Measurements from ENCODE around the gene WDFY1. TPM values are rescaled to one million over a fixed set of nuclear protein-coding genes. Genes with fewer than 3 reads are reported as not detected.

Gene WDFY1
- total and polyA plus RNA-seq, 9 of the 15 experiments (the other 6 are each of a cell fraction or from before 2014, with no cell fraction given): 5.4 to 27.6 (median 17.5) TPM

DNA sequence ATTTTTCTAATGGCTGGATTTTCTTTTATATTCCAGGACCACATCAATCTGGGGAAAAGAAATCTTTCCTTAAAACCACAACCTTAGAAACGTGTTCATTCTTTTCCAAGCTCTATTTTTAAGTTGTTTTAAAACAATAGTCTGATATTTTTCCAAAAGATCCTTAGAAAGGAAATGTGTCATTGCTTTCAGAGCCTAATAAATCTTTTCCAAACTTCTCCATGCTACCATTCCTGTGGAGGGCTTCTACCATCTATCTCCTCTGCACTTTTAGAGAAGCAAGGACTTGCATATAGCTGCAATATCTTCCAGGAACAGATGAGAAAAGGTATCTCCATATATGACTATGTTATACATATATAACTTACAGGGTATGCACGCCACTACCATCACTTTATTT is 21.2 kb downstream of the WDFY1 start (continued):
- TF ChIP-seq, protein P1, sequence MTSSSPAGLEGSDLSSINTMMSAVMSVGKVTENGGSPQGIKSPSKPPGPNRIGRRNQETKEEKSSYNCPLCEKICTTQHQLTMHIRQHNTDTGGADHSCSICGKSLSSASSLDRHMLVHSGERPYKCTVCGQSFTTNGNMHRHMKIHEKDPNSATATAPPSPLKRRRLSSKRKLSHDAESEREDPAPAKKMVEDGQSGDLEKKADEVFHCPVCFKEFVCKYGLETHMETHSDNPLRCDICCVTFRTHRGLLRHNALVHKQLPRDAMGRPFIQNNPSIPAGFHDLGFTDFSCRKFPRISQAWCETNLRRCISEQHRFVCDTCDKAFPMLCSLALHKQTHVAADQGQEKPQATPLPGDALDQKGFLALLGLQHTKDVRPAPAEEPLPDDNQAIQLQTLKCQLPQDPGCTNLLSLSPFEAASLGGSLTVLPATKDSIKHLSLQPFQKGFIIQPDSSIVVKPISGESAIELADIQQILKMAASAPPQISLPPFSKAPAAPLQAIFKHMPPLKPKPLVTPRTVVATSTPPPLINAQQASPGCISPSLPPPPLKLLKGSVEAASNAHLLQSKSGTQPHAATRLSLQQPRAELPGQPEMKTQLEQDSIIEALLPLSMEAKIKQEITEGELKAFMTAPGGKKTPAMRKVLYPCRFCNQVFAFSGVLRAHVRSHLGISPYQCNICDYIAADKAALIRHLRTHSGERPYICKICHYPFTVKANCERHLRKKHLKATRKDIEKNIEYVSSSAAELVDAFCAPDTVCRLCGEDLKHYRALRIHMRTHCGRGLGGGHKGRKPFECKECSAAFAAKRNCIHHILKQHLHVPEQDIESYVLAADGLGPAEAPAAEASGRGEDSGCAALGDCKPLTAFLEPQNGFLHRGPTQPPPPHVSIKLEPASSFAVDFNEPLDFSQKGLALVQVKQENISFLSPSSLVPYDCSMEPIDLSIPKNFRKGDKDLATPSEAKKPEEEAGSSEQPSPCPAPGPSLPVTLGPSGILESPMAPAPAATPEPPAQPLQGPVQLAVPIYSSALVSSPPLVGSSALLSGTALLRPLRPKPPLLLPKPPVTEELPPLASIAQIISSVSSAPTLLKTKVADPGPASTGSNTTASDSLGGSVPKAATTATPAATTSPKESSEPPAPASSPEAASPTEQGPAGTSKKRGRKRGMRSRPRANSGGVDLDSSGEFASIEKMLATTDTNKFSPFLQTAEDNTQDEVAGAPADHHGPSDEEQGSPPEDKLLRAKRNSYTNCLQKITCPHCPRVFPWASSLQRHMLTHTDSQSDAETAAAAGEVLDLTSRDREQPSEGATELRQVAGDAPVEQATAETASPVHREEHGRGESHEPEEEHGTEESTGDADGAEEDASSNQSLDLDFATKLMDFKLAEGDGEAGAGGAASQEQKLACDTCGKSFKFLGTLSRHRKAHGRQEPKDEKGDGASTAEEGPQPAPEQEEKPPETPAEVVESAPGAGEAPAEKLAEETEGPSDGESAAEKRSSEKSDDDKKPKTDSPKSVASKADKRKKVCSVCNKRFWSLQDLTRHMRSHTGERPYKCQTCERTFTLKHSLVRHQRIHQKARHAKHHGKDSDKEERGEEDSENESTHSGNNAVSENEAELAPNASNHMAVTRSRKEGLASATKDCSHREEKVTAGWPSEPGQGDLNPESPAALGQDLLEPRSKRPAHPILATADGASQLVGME (CRISPR knock-in tag; IDR thresholded peaks at IDR 0.05): no peak
- TF ChIP-seq KHSRP (IDR thresholded peaks at IDR 0.05): no peak

GRCh38 chr2:223922308-223922707 is 22.8 kb downstream of the WDFY1 start:
- Histone ChIP-seq H3K4me1 (replicated peaks in 1 of 2; ENCODE audit: control insufficient read depth in 2 of 2, insufficient read depth in 2 of 2, low read length in 2 of 2) (0 out of 5 replicates have a peak, but pooled peaks cover 0 to 3% of the 10 kb centered on the region in 2 experiments), H4K20me1 (replicated peaks; ENCODE audit: control insufficient read depth, insufficient read depth, low read length) (no peaks in the 10 kb centered on the region; the same call in 1 of the 2 replicates), H2AFZ (ENCODE audit: low read depth, low read length) (no peak overlapping the region), H3K27me3 (ENCODE audit: control insufficient read depth in 2 of 2, insufficient read depth in 2 of 2, low read length in 2 of 2) (no peaks in the 10 kb centered on the region), H3K79me2 (ENCODE audit: control insufficient read depth, insufficient read depth, low read length) (no peaks in the 10 kb centered on the region; the same call in 2 of the 3 replicates), H3K36me3 (ENCODE audit: control insufficient read depth, insufficient read depth, low read length) (no peaks in the 10 kb centered on the region), H3K27ac (ENCODE audit: extremely low read depth, low read depth, low read length) (no peak overlapping the region), H3K4me2 (ENCODE audit: insufficient read depth, low read length) (no peak overlapping the region), H3K9ac (ENCODE audit: insufficient read depth in 1 of 2, low read depth in 2 of 2, low read length in 2 of 2) (no peak overlapping the region), H3K9me1 (ENCODE audit: control insufficient read depth, insufficient read depth, low read length) (no peaks in the 10 kb centered on the region), H3K4me3 (no peak overlapping the region), H3K9me3 (replicated peaks; ENCODE audit: control insufficient read depth, insufficient read depth, low read depth, low read length) (0 out of 2 replicates have a peak, but pooled peaks cover 2% of the 10 kb centered on the region)
- ChIA-PET CTCF (ENCODE audit: low intra/inter-chr PET ratio) (no interaction called here), POLR2A (interaction anchor here (1.3 kb wide), 1 partner anchor 10 kb away, joined by 4 read pairs; no protein-coding TSS in a partner anchor)
- 64% methylated on average over 3 of the region's 3 CpGs for WGBS (ENCODE audit: insufficient coverage, low coverage, missing lambda C conversion rate)
- DNase-seq (ENCODE audit: extremely low read depth in 1 of 4, low spot score in 3 of 4) (no peak), ATAC-seq (no peak), FAIRE-seq (no peak)
- no TSS peak for BruUV-seq (replicated peaks)
- intact Hi-C loops (cut with micrococcal nuclease): no loop called here
- in situ Hi-C loops (cut with MboI): no loop called here
- TF ChIP-seq ELF2 (CRISPR knock-in tag; IDR thresholded peaks at IDR 0.05) (no peak), RBM17 (IDR thresholded peaks at IDR 0.05; ENCODE audit: borderline replicate concordance, low read depth, low read length) (no peak), KLF6 (CRISPR knock-in tag; IDR thresholded peaks at IDR 0.05; ENCODE audit: borderline replicate concordance) (no peak), ZNF408 (CRISPR knock-in tag; IDR thresholded peaks at IDR 0.05; ENCODE audit: low read depth) (no peak), ERF (CRISPR knock-in tag; IDR thresholded peaks at IDR 0.05) (no peak), HMG20B (CRISPR knock-in tag; IDR thresholded peaks at IDR 0.05) (no peak), SNAPC5 (CRISPR knock-in tag; IDR thresholded peaks at IDR 0.05) (no peak), ZBTB2 (IDR thresholded peaks at IDR 0.05) (no peak), ADNP (tag; IDR thresholded peaks at IDR 0.05) (no peak), RBM25 (IDR thresholded peaks at IDR 0.05; ENCODE audit: low read depth, low read length, severe bottlenecking) (no peak), NFXL1 (CRISPR knock-in tag; IDR thresholded peaks at IDR 0.05) (no peak), ZC3H8 (IDR thresholded peaks at IDR 0.05) (no peak)
- TF ChIP-seq, protein P2, sequence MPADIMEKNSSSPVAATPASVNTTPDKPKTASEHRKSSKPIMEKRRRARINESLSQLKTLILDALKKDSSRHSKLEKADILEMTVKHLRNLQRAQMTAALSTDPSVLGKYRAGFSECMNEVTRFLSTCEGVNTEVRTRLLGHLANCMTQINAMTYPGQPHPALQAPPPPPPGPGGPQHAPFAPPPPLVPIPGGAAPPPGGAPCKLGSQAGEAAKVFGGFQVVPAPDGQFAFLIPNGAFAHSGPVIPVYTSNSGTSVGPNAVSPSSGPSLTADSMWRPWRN (IDR thresholded peaks at IDR 0.05; ENCODE audit: low read depth): no peak

Measured in K562 (cell line).